Measurements from ENCODE around the gene TGFBR3. TPM values are rescaled to one million over a fixed set of nuclear protein-coding genes. Genes with fewer than 3 reads are reported as not detected.
A peak's percentile ranks its signal among the peaks of the same experiment; 100 is the strongest.

The TGFBR3 gene
- total RNA-seq, 1 donor from 2014 or later: 10.0 TPM

GRCh38 chr1:91827459-91828321 lies 58.3 kb downstream of the TGFBR3 start:
- DNase-seq (ENCODE audit: extremely low read depth, low read depth, low spot score): no peak

DNA sequence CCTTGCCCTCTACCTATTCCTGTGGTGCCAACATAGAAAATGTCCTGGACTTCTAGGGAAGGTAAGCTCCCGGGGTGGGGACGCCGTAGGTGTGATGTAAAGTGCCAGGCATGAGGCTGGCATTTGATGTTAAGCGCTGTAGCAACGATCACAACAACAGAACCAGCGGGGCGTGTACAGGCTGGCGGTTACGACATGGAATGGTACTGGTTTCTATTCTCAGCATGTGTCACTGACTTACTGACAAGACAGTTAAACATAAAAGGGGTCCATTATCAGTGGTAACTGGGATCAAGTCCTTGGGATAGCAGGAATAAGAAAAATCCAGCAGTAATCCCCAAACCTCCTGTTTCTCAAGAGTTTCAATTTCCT lies 58.9 kb downstream of the TGFBR3 start:
- DNase-seq (ENCODE audit: extremely low read depth, low read depth, low spot score): no peak

DNA sequence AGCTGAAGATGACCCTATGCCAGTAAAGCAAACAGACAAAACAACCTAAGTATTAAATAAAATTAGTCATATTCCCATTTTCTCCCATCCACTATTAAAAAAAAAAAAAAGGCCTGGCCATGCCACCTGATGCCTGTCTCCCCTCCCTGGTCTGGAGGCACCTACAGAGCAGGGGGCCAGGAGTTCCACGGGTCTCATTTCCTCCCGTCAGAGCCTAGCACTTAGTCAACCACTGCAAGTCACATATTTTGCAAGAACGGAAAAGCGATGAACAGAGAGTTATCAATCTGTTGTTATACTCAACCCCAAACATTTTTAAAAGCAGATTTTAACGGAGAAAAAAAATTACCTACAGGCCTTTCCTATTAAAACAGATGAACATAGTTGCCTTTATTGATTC lies 59.3 kb downstream of the TGFBR3 start:
- no peak for DNase-seq (ENCODE audit: extremely low read depth, low read depth, low spot score)

DNA sequence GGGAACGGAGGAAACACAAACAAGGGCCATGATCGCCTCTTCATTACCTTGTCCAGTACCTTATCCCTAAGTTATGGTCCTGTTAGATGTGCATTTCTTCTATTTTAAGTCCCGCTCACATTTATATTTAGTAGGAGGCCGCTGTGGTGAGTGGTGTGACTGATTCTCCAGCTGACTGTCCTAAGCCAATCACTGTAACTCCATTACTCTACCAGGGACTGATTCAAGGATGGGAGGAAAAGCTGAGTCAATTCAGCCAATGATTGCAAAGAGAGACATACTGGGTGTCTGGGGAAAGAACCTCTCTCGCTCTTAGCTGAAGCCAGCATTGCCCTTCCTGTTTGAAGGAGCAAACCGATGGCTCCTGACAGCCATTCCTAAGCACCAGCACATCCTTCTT lies 59.7 kb downstream of the TGFBR3 start:
- DNase-seq (ENCODE audit: extremely low read depth, low read depth, low spot score): no peak

GRCh38 chr1:91821126-91821868 lies 64.7 kb downstream of the TGFBR3 start:
- no peak for DNase-seq (ENCODE audit: extremely low read depth, low read depth, low spot score)

- no peak for DNase-seq (ENCODE audit: extremely low read depth, low read depth, low spot score)
Measured at GRCh38 chr1:91819038-91819788, 66.7 kb downstream of the TGFBR3 start.

GRCh38 chr1:91818713-91818975 lies 67.3 kb downstream of the TGFBR3 start:
- DNase-seq (ENCODE audit: extremely low read depth, low read depth, low spot score): no peak

- no peak for DNase-seq (ENCODE audit: extremely low read depth, low read depth, low spot score)
Measured at GRCh38 chr1:91817211-91817905, 68.6 kb downstream of the TGFBR3 start.

- DNase-seq (ENCODE audit: extremely low read depth, low read depth, low spot score): no peak
Measured at GRCh38 chr1:91816031-91816430, 69.9 kb downstream of the TGFBR3 start.

- peak; percentile 34 for DNase-seq (ENCODE audit: extremely low read depth, low read depth, low spot score)
Measured at GRCh38 chr1:91814448-91814847, 71.5 kb downstream of the TGFBR3 start.

DNA sequence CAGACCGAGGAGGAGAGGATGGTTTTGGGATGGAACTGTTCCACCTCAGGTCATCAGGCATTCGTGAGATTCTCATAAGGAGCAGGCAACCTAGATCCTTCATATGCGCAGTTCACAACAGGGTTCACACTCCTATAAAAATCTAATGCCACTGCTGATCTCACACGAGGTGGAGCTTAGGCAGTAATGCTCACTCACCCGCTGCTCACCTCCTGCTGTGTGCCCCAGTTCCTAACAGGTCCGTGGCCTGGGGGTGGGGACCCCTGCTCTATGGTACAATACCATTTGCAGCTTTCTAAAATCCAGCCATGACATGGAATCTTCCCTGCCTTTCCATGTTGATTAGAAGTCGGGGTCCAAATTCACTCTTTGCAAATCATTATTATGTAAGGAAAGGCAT lies 72.1 kb downstream of the TGFBR3 start:
- no peak for DNase-seq (ENCODE audit: extremely low read depth, low read depth, low spot score)

- no peak for DNase-seq (ENCODE audit: extremely low read depth, low read depth, low spot score)
Measured at GRCh38 chr1:91811363-91812025, 74.5 kb downstream of the TGFBR3 start.

DNA sequence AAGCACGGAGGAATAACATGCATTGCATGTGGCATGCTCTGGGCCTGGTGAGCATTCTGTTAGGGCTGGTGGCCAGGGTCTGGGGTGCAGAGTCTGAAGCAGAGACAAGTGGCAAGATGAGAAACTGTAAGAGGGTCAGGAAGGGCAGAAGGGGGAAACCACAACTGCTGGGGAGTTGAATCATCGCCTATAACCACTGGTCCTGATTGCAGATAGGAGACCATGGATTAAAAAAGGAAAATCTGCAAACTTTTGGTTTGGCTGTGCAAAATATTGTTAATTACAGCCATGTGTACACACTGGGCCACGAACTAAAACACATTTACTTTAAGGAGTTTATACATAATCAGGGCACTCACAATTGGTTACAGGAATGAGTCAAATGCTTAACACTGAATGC lies 76.6 kb downstream of the TGFBR3 start:
- DNase-seq (ENCODE audit: extremely low read depth, low read depth, low spot score): no peak

DNA sequence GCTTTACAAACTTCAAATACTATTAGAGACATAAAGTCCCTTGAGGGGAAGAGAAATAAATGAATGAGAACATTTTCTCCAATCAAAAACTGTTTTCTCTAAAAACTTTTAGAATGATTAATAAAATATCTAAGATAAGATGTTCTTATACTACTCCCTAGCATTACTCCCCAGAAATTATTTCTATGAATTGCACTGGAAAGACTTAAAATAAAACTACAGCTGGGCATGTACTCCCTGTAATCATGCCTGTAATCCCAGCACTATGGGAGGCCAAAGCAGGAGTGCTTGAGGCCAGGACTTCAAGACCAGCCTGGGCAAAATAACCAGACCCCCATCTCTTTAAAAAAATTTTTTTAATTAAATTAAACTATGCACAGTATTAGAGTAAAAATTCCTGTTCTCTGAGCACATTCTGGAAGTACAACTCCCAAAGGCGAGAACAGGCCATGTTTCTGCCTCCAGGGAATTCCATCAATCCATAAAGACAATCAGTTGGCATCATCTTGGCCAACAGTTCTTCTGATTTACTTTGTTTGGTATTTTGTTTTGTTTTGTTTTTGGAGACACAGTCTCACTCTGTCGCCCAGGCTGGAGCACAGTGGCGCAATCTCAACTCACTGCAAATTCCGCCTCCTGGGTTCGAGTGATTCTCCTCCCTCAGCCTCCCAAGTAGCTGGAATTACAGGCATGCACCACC lies 77.9 kb downstream of the TGFBR3 start:
- no peak for DNase-seq (ENCODE audit: extremely low read depth, low read depth, low spot score)

GRCh38 chr1:91806769-91807700 lies 78.9 kb downstream of the TGFBR3 start:
- peak; percentile 67 for DNase-seq (ENCODE audit: extremely low read depth, low read depth, low spot score)

GRCh38 chr1:91806181-91806768 lies 79.7 kb downstream of the TGFBR3 start:
- DNase-seq (ENCODE audit: extremely low read depth, low read depth, low spot score): no peak

DNA sequence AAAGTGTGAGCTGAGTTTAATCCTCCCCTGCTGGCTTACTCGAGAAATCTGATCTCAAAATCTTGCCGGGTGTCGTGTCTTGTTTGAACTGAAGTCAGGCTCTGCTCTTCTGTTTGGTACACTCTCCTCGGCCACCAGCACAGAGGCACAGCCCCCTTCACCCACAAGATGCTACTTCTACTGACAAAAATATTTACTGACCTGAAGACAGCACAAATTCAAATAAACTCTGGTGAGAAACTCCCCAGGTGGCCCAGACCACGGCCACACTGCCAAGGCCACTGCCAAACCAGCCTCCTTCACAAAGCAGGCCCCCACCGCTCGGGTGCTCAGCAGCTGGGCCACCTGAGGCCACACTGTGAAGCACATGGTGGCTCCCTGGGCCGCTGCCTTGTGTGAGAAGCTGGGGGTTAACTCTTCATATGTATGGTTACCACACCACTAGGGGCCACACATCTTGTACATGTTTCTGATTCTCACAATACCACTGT lies 80.6 kb downstream of the TGFBR3 start:
- no peak for DNase-seq (ENCODE audit: extremely low read depth, low read depth, low spot score)

DNA sequence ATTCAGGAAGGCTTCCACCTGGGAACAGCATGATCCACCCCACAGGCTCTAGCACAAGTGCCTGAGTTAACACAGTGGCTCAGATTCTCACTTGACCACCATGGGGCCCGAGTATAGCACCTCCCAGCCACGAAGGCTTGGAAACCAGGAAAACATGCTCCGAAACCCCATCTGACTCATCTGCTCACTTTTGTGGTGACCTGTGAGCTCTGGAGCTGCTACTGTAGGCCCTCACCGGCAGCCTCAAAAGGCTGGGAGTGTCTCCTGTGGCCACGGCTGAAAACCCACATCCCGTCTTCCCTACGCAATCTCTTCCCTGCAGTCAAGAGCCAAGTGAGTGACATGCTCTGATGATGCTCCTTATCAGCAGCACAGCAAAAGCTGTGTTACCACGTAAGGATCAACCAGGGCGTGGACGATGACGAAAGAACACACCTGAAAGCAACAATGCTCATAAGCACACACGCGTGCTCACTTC lies 81.4 kb downstream of the TGFBR3 start:
- DNase-seq (ENCODE audit: extremely low read depth, low read depth, low spot score): no peak

Data from glomerular endothelial cell (primary cell).